Measurements from ENCODE around the gene WFS1. TPM values are rescaled to one million over a fixed set of nuclear protein-coding genes. Genes with fewer than 3 reads are reported as not detected.

The WFS1 gene
- total RNA-seq, 1 experiment from 2014 or later = 21.5 TPM

GRCh38 chr4:6250235-6250983 is 19.2 kb upstream of the WFS1 start:
- ATAC-seq (peak; percentile 93), DNase-seq (ENCODE audit: low read depth, low spot score) (peak; percentile 76)
- no peaks in the 10 kb centered on the region for H3K9me3 ChIP-seq (ENCODE audit: control insufficient read depth in 1 of 2, insufficient read depth in 1 of 2, low read depth in 1 of 2, low read length in 2 of 2)
- POLR2A ChIA-PET = no interaction called here
- H3K4me2 ChIP-seq (ENCODE audit: low read length) = peak overlapping the region; percentile 77
- peak overlapping the region; percentile 26; the same call in 1 of the 2 replicates for H3K9ac ChIP-seq (ENCODE audit: low read length)
- no peak overlapping the region for H3K27ac ChIP-seq (ENCODE audit: low read depth, low read length)
- H2AFZ ChIP-seq (ENCODE audit: low read depth, low read length, poor library complexity, severe bottlenecking) = peak overlapping the region; percentile 90
- intact Hi-C loops (cut with micrococcal nuclease) = loop anchor here (1.0 kb wide), 4 partner anchors 77 to 296 kb away; no protein-coding TSS in a partner anchor
- no peaks in the 10 kb centered on the region for H3K27me3 ChIP-seq (ENCODE audit: insufficient read depth, low read length)
- no peaks in the 10 kb centered on the region for H3K36me3 ChIP-seq (ENCODE audit: control insufficient read depth in 1 of 2, insufficient read depth in 2 of 2, low read length in 2 of 2)
- H3K4me1 ChIP-seq (ENCODE audit: control insufficient read depth in 1 of 2, insufficient read depth in 2 of 2, low read length in 2 of 2) = peaks cover 3 to 6% of the 10 kb centered on the region in 2 experiments; a peak in 3 of 4 replicates
- TF ChIP-seq SIN3A (IDR thresholded peaks at IDR 0.05; ENCODE audit: low read depth) = no peak
- peak; percentile 83 for TF ChIP-seq RAD21 (IDR thresholded peaks at IDR 0.05; ENCODE audit: low read depth)
- no peak for TF ChIP-seq ZNF274 (IDR thresholded peaks at IDR 0.05; ENCODE audit: low read depth, low read length)
- TF ChIP-seq, protein P1, sequence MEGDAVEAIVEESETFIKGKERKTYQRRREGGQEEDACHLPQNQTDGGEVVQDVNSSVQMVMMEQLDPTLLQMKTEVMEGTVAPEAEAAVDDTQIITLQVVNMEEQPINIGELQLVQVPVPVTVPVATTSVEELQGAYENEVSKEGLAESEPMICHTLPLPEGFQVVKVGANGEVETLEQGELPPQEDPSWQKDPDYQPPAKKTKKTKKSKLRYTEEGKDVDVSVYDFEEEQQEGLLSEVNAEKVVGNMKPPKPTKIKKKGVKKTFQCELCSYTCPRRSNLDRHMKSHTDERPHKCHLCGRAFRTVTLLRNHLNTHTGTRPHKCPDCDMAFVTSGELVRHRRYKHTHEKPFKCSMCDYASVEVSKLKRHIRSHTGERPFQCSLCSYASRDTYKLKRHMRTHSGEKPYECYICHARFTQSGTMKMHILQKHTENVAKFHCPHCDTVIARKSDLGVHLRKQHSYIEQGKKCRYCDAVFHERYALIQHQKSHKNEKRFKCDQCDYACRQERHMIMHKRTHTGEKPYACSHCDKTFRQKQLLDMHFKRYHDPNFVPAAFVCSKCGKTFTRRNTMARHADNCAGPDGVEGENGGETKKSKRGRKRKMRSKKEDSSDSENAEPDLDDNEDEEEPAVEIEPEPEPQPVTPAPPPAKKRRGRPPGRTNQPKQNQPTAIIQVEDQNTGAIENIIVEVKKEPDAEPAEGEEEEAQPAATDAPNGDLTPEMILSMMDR (IDR thresholded peaks at IDR 0.05 in 2 of 3, conservative IDR thresholded peaks at IDR 0.05 in 1 of 3; ENCODE audit: borderline replicate concordance in 1 of 3, insufficient read depth in 1 of 3, low read depth in 2 of 3, low read length in 2 of 3) = peak; percentile 55 to 92 (median 85); a peak in 5 of 6 replicates
- TF ChIP-seq POLR2A (IDR thresholded peaks at IDR 0.05; ENCODE audit: borderline replicate concordance, extremely low read depth, insufficient read depth, insufficient read length) = no peak
- no peak for TF ChIP-seq EZH2 (IDR thresholded peaks at IDR 0.05)
- no peak for TF ChIP-seq ZBTB33 (IDR thresholded peaks at IDR 0.05; ENCODE audit: extremely low read depth, insufficient replicate concordance, low read length)
- TF ChIP-seq POLR2AphosphoS5 (IDR thresholded peaks at IDR 0.05; ENCODE audit: low read depth, low read length) = no peak
- TF ChIP-seq EGR1 (IDR thresholded peaks at IDR 0.05; ENCODE audit: low read depth) = no peak
- TF ChIP-seq CEBPB (IDR thresholded peaks at IDR 0.05; ENCODE audit: low read depth) = no peak
- no TSS peak for BruUV-seq (replicated peaks)
- no peaks in the 10 kb centered on the region for H3K9me2 ChIP-seq (ENCODE audit: insufficient read depth)
- RAD21 ChIA-PET (ENCODE audit: low non-redundant PET in 1 of 2, low total read pairs in 2 of 2, uncharacterized antibody in 2 of 2, unreplicated experiment in 2 of 2) = interaction anchor here (0.6 to 3.7 kb wide), 9 partner anchors 12 to 295 kb away, joined by 3 to 26 read pairs (median 6); no protein-coding TSS in a partner anchor
- H3K4me3 ChIP-seq (replicated peaks in 1 of 2; ENCODE audit: low read depth in 1 of 2, low read length in 2 of 2) = peak overlapping the region; percentile 30 to 44
- no peaks in the 10 kb centered on the region for H4K20me1 ChIP-seq (ENCODE audit: insufficient read depth)
- H3K79me2 ChIP-seq (ENCODE audit: insufficient read depth, low read length) = no peaks in the 10 kb centered on the region
- CTCF ChIA-PET = interaction anchor here (0.6 to 7.5 kb wide), 27 partner anchors 9 to 658 kb away, joined by 3 to 201 read pairs (median 4); partner anchors contain the start of genes MAN2B2 and WFS1

All from HCT116 (cell line).